AG09319 (cell line): ENCODE measurements around the gene MYO5B.
"Not testable (repeated sequence)": the region's sequence is repeated elsewhere in the genome, so short reads cannot be mapped to it uniquely, and the experiment has no call there.

Experiments used
- DNase-seq: peaks from one replicate; pipeline ENCODE4 v3.0.0-alpha.2; 2010; ENCODE audit warnings: low read depth; ENCODE audit errors: extremely low read depth
- CTCF ChIP-seq: IDR thresholded peaks from 2 replicates; pipeline ENCODE4 v1.5.1; 2011; ENCODE audit warnings: low read depth, mild to moderate bottlenecking, inconsistent platforms, low read length, moderate library complexity

MYO5B gene

GRCh38 chr18:49839012-49839411 lies 355.9 kb downstream of the MYO5B start:
- no peak for TF ChIP-seq CTCF
- no peak for DNase-seq

- DNase-seq, result no peak
- no peak for TF ChIP-seq CTCF
Observed at GRCh38 chr18:49838381-49838780, 356.6 kb downstream of the MYO5B start.

- no peak for DNase-seq
Observed at GRCh38 chr18:49837889-49838288, 357.1 kb downstream of the MYO5B start.

GRCh38 chr18:49837316-49837835 lies 357.6 kb downstream of the MYO5B start:
- DNase-seq, result not testable (repeated sequence)

More at GRCh38 chr18:49837889-49838288, 357.1 kb downstream of the MYO5B start:
- TF ChIP-seq CTCF, result no peak

- DNase-seq, result no peak
- no peak for TF ChIP-seq CTCF
Observed at GRCh38 chr18:49835405-49835804, 359.5 kb downstream of the MYO5B start.

- no peak for DNase-seq
- no peak for TF ChIP-seq CTCF
Observed at GRCh38 chr18:49834258-49834657, 360.7 kb downstream of the MYO5B start.

- no peak for DNase-seq
- TF ChIP-seq CTCF, result no peak
Observed at GRCh38 chr18:49833814-49834213, 361.1 kb downstream of the MYO5B start.

- DNase-seq, result no peak
- TF ChIP-seq CTCF, result no peak
Observed at GRCh38 chr18:49832221-49832647, 362.7 kb downstream of the MYO5B start.
